Ovary (tissue), 3 donors: Measurements from ENCODE around the gene WDR26.

Source experiments
- CTCF ChIP-seq, 3 donors: fragments of 450-650 bp in 2 of 3; fragments of 200-600 bp in 1 of 3; IDR thresholded peaks; one replicate each; pipeline versions ENCODE4 v1.5.1 to v1.8.0; 2016 to 2022; ENCODE audit warnings: antibody characterized with exemption in 3 of 3, mild to moderate bottlenecking in 1 of 3
- EP300 ChIP-seq: sonication (generic); formaldehyde crosslinking; IDR thresholded peaks from one replicate; pipeline ENCODE4 v1.6.1; 2017; ENCODE audit warnings: antibody characterized with exemption
- POLR2A ChIP-seq: fragments of 450-650 bp; IDR thresholded peaks from one replicate; pipeline ENCODE4 v1.6.1; 2017; ENCODE audit warnings: antibody characterized with exemption, mild to moderate bottlenecking, moderate library complexity
- donor health status: DM: no; HTN: no; CAD: no.

DNA sequence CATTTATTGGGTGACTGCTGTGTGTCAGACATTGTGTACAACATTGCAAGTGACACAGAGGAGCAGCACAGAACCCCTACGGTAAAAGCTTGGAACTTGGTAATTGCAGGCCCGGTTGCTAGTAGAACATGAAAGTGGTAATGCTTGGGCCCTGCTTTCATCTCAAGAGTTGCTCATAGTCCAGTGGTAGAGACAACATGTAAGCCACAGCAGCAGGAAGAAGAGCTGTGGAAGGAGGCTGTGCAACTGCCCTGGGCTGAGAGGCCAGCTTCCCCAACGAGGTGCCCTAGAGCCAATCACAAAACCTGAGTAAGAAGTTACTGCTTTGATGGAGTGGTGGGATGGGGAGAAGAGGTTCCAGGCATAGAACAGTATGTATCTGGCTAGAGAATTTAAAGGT, 59.5 kb downstream of the WDR26 start:
- no peak for TF ChIP-seq POLR2A
- TF ChIP-seq CTCF (IDR thresholded peaks at IDR 0.05), result no peak
- TF ChIP-seq EP300, result no peak
